ENCODE measurements around the gene MAP9. TPM values are rescaled to one million over a fixed set of nuclear protein-coding genes. Genes with fewer than 3 reads are reported as not detected.
A peak's percentile ranks its signal among the peaks of the same experiment; 100 is the strongest.
"Not testable (repeated sequence)": the region's sequence is repeated elsewhere in the genome, so short reads cannot be mapped to it uniquely, and the experiment has no call there.

MAP9 gene
- total RNA-seq, 1 donor from 2014 or later: under 0.01 TPM

GRCh38 chr4:155353923-155354540 lies 22.7 kb downstream of the MAP9 start:
- DNase-seq (ENCODE audit: low read depth in 2 of 2): peak; percentile 56 to 66

DNA sequence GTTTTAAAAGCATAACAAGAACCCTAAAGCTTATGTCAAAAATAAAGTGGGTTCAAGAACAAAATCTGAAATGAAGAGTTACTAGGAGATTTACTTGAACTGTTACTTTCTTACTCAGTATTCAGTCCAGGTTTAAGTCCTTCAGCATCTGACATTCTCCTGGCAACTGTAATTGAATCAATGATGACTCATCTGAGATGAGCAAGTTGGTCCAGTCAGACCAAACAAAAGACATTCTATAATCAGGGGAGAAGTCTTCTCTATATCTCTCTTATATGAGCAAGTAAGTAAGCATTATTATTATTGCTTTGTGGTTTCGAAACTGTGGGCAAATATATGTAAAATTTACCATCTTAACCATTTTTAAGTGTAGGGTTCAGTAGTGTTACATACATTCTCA lies 34.6 kb downstream of the MAP9 start:
- no peak for DNase-seq (ENCODE audit: low read depth in 2 of 2)

GRCh38 chr4:155339999-155340398 lies 36.8 kb downstream of the MAP9 start:
- no peak for DNase-seq (ENCODE audit: low read depth in 2 of 2)

DNA sequence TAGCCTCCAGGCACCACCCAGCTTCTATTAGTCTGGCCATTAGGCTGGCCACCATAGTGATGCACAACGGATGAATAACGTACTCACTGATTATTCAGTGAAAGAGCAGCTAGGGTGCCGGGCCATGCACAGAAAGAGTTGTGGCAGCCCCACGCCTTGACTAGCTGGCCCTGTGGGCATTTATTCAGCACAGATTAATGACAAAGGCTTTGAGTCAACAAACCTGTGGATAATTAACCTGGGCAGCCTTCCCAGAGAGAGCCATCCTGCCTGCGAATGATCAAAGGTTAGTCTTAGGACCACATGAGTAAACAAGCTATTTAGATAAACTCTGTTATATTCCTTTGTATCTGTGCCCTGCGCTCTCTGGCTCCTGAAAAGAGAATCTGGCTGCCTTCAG lies 37.2 kb downstream of the MAP9 start:
- no peak for DNase-seq (ENCODE audit: low read depth in 2 of 2)

DNA sequence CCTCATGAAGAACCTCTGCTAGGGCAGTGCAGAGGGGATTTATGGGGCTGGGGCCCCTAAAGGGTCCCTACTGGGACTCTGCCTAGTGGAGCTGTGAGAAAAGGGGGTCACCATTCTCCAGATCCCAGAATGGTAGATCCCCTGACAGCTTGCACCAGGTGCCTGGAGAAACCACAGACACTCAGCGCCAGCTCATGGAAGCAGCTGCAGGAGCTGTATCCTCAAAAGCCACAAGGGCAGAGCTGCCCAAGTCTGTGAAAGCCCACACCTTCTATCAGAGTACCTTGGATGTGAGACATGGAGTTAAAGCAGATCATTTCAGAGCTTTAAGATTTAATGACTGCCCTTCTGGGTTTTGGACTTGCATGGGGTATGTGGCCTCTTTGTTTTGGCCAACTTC lies 38.6 kb downstream of the MAP9 start:
- no peak for DNase-seq (ENCODE audit: low read depth in 2 of 2)

- no peak for DNase-seq (ENCODE audit: low read depth in 2 of 2)
Observed at GRCh38 chr4:155336242-155336641, 40.5 kb downstream of the MAP9 start.

GRCh38 chr4:155331478-155331877 lies 45.3 kb downstream of the MAP9 start:
- DNase-seq (ENCODE audit: low read depth in 2 of 2): no peak

GRCh38 chr4:155322782-155323181 lies 54.0 kb downstream of the MAP9 start:
- no peak for DNase-seq (ENCODE audit: low read depth in 2 of 2)

- DNase-seq (ENCODE audit: low read depth in 2 of 2): no peak
Observed at GRCh38 chr4:155321006-155321405, 55.8 kb downstream of the MAP9 start.

DNA sequence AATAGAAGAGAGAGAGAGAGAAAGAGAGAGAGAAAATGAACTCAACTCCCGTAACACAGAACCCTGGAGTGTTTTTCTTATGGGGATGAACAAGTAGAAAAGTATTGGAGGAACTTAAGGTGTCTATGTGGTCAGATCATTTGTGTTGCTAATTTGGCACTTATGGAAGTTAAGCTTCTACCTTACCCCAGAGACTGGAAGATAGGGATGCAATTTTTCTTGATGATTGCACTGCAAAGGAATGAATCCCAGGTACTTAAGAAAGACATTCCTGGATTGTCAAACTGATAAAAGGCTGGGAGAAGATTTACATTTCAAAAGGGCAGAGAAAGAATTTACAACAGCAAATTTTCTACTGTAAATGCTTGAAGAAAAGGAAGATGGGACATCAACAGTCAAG lies 57.2 kb downstream of the MAP9 start:
- DNase-seq (ENCODE audit: low read depth in 2 of 2): no peak

DNA sequence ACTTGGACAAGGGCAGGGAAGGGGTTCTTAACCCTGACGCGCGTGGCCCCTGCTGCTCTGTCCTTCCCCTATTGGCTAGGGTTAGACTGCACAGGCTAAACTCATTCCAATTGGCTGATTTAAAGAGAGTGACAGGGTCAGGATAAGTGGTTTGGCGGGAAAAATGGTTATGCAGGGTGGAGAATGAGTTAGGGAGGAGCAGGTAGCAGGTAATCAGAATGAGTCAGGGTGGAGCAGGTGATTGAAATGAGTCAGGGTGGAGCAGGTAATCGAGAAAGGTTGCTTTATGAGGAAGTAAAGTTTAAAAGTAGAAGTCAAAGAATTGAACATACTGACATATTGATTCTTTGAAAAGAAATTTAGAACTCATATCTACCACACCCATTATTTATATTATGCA lies 64.7 kb downstream of the MAP9 start:
- DNase-seq (ENCODE audit: low read depth in 2 of 2): not testable (repeated sequence)

DNA sequence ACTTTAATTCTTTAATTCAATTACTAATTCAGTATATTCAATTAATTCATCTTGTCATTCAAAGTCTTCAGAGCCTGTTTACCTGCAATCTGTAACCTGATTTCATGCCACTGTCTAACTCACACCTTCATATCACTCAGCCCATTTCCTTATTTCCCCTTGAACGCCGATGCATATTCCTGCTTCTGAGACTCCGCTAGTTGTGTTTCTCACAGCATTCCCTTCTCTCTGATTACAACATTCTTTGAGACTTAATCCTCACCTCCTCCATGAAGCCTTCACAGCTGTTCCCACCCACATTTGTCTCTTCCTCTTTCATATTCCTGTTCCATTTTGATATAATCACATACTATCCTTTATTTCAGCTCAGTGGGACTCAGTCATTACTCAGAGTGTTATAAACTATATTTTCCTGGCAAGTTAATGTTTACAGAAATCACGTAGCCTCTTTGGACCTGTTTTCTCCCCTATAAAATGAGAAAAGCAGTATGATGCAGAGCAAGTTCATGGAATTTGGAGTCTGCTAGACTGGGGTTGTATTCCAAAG lies 69.0 kb downstream of the MAP9 start:
- DNase-seq (ENCODE audit: low read depth in 2 of 2): no peak

- DNase-seq (ENCODE audit: low read depth in 2 of 2): no peak
Observed at GRCh38 chr4:155305619-155306018, 71.1 kb downstream of the MAP9 start.

DNA sequence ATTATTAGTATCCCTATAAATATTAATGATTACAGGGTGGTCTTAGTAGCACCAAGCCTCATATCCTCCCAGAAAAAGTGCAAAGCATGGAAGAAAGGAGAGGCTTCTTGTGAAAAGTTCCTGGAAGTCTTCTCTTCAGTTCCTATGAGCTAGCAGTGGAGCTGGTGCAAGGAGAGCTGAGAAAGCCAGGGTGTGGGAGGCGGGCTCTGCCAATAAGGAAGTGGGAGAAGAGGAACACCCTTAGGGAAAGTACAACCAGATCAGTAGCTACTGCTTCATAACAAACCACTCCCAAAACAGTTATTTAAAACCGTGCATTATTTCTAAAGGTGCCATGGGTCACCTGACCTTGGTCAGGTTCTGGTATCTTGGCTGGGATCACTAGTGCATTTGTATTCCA lies 72.4 kb downstream of the MAP9 start:
- no peak for DNase-seq (ENCODE audit: low read depth in 2 of 2)

- DNase-seq (ENCODE audit: low read depth in 2 of 2): no peak
Observed at GRCh38 chr4:155299103-155299502, 77.7 kb downstream of the MAP9 start.

Other genes starting within 250 kb of the MAP9 start
- gene NPY2R, start 168.3 kb downstream of the MAP9 start, total RNA-seq: not detected in 2 replicates

Measured in dermis microvascular lymphatic vessel endothelial cell (primary cell).